ENCODE data around the gene EMCN. TPM values are rescaled to one million over a fixed set of nuclear protein-coding genes. Genes with fewer than 3 reads are reported as not detected.
A peak's percentile ranks its signal among the peaks of the same experiment; 100 is the strongest.
"Not testable (repeated sequence)": the region's sequence is repeated elsewhere in the genome, so short reads cannot be mapped to it uniquely, and the experiment has no call there.

The EMCN gene
- total RNA-seq, 1 donor = not detected

DNA sequence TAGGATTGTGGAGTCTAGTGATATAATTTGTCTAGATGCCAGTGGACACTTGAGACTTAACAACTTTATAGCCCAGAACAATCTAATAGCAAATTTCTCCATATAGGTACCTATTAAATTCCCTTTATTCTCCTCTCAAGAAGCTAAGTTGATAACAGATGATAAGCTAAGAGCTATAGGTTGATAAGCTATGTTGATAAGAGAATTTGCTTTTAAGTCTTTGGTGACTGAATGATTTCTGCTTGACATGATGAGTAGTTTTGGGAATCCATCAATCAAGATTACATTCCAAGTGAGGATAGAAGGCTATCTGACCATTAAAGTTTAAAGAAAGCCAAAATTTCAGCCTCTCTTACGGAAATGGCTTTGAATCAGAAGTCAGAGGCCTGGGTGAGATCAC, 131.6 kb downstream of the EMCN start:
- TF ChIP-seq, protein P1, sequence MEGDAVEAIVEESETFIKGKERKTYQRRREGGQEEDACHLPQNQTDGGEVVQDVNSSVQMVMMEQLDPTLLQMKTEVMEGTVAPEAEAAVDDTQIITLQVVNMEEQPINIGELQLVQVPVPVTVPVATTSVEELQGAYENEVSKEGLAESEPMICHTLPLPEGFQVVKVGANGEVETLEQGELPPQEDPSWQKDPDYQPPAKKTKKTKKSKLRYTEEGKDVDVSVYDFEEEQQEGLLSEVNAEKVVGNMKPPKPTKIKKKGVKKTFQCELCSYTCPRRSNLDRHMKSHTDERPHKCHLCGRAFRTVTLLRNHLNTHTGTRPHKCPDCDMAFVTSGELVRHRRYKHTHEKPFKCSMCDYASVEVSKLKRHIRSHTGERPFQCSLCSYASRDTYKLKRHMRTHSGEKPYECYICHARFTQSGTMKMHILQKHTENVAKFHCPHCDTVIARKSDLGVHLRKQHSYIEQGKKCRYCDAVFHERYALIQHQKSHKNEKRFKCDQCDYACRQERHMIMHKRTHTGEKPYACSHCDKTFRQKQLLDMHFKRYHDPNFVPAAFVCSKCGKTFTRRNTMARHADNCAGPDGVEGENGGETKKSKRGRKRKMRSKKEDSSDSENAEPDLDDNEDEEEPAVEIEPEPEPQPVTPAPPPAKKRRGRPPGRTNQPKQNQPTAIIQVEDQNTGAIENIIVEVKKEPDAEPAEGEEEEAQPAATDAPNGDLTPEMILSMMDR (IDR thresholded peaks at IDR 0.05; ENCODE audit: extremely low read depth, low read depth, low read length) = no peak
- Histone ChIP-seq H3K36me3 (ENCODE audit: insufficient read depth, low read length) (no peaks in the 10 kb centered on the region), H3K27ac (ENCODE audit: low read depth, low read length) (no peak overlapping the region), H3K9me3 (ENCODE audit: low read depth, low read length) (no peaks in the 10 kb centered on the region), H2AFZ (ENCODE audit: low read length) (no peak overlapping the region), H3K4me2 (ENCODE audit: insufficient read depth, low read length) (no peak overlapping the region), H3K4me3 (ENCODE audit: insufficient read depth, low read length) (no peak overlapping the region), H4K20me1 (ENCODE audit: insufficient read depth, low read length) (no peaks in the 10 kb centered on the region), H3K79me2 (ENCODE audit: insufficient read depth, low read length) (no peaks in the 10 kb centered on the region), H3K27me3 (ENCODE audit: insufficient read depth, low read length) (no peaks in the 10 kb centered on the region), H3K4me1 (ENCODE audit: insufficient read depth, low read length) (no peaks in the 10 kb centered on the region)
- DNase-seq (ENCODE audit: insufficient read length, low spot score, missing footprints) = no peak

DNA sequence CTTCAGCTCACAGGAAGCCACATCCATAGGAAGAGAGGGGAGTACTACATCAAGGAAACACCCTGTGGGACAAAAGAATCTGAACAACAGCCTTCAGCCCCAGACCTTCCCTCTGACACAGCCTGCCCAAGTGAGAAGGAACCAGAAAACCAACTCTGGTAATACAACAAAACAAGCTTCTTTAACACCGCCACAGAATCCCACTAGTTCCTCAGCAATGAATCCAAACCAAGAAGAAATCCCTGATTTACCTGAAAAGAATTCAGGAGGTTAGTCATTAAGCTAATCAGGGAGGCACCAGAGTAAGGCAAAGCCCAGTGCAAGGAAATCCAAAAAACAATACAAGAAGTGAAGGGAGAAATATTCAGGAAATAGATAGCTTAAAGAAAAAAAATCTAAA, 137.4 kb downstream of the EMCN start:
- DNase-seq (ENCODE audit: insufficient read length, low spot score, missing footprints); H3K9me3 ChIP-seq (ENCODE audit: low read depth, low read length); H3K4me1 ChIP-seq (ENCODE audit: insufficient read depth, low read length); H3K4me3 ChIP-seq (ENCODE audit: insufficient read depth, low read length); H4K20me1 ChIP-seq (ENCODE audit: insufficient read depth, low read length); H3K27ac ChIP-seq (ENCODE audit: low read depth, low read length); H2AFZ ChIP-seq (ENCODE audit: low read length); H3K36me3 ChIP-seq (ENCODE audit: insufficient read depth, low read length); H3K4me2 ChIP-seq (ENCODE audit: insufficient read depth, low read length); H3K27me3 ChIP-seq (ENCODE audit: insufficient read depth, low read length); H3K79me2 ChIP-seq (ENCODE audit: insufficient read depth, low read length): not testable (repeated sequence)

DNA sequence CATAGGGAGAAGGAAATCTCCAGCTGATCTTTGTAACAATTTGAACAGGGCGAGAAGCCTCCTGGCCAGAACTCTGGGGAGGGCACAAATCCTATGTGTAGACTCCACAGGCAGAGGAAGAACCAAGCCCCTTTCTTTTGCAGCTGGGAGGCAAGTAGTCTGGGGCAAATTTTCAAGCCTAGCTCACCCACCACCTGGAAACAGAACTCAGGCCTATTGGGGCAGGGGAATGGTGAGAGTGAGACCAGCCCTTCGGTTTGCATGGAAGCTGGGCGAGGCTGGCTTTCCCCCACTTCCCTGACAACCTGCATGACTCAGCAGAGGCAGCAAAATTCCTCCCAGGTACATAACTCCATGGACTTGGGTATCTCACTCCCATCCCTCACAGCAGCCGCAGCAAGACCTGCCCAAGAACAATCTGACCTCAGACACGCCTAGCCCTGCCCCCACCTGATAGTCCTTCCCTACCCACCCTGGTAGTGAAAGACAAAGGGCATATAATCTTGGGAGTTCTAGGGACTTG, 138.2 kb downstream of the EMCN start:
- no peak overlapping the region for H3K4me2 ChIP-seq (ENCODE audit: insufficient read depth, low read length)
- no peaks in the 10 kb centered on the region for H3K27me3 ChIP-seq (ENCODE audit: insufficient read depth, low read length)
- no peaks in the 10 kb centered on the region for H3K9me3 ChIP-seq (ENCODE audit: low read depth, low read length)
- no peaks in the 10 kb centered on the region for H3K79me2 ChIP-seq (ENCODE audit: insufficient read depth, low read length)
- H3K36me3 ChIP-seq (ENCODE audit: insufficient read depth, low read length) = no peaks in the 10 kb centered on the region
- DNase-seq (ENCODE audit: insufficient read length, low spot score, missing footprints) = no peak
- H3K27ac ChIP-seq (ENCODE audit: low read depth, low read length) = no peak overlapping the region
- H4K20me1 ChIP-seq (ENCODE audit: insufficient read depth, low read length) = no peaks in the 10 kb centered on the region
- no peak overlapping the region for H3K4me3 ChIP-seq (ENCODE audit: insufficient read depth, low read length)
- H3K4me1 ChIP-seq (ENCODE audit: insufficient read depth, low read length) = no peaks in the 10 kb centered on the region
- no peak overlapping the region for H2AFZ ChIP-seq (ENCODE audit: low read length)
- TF ChIP-seq, protein P1 (IDR thresholded peaks at IDR 0.05; ENCODE audit: extremely low read depth, low read depth, low read length) = no peak

DNA sequence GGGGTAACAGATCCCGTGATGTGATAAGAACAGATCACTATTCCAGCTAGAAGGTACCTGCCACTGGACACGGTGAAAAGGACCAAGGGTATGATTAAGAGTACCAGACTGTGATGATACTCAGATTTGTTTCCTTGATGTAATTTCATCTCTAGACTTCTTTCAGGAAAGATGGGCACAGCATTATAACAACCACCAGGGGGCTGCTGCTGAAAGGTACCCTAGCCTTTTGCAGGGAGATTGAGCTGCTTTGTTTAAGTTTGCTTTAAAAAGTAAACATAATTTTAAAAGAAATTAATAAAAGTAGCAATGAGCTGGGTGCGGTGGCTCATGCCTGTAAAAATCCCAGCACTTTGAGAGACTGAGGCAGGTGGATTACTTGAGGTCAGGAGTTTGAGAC, 145.4 kb downstream of the EMCN start:
- H3K9me3 ChIP-seq (ENCODE audit: low read depth, low read length) = no peaks in the 10 kb centered on the region
- H3K4me3 ChIP-seq (ENCODE audit: insufficient read depth, low read length) = no peak overlapping the region
- no peak for DNase-seq (ENCODE audit: insufficient read length, low spot score, missing footprints)
- no peaks in the 10 kb centered on the region for H4K20me1 ChIP-seq (ENCODE audit: insufficient read depth, low read length)
- no peak overlapping the region for H2AFZ ChIP-seq (ENCODE audit: low read length)
- TF ChIP-seq, protein P1 (IDR thresholded peaks at IDR 0.05; ENCODE audit: extremely low read depth, low read depth, low read length) = peak; percentile 44
- H3K4me1 ChIP-seq (ENCODE audit: insufficient read depth, low read length) = no peaks in the 10 kb centered on the region
- no peaks in the 10 kb centered on the region for H3K27me3 ChIP-seq (ENCODE audit: insufficient read depth, low read length)
- H3K79me2 ChIP-seq (ENCODE audit: insufficient read depth, low read length) = no peaks in the 10 kb centered on the region
- no peak overlapping the region for H3K27ac ChIP-seq (ENCODE audit: low read depth, low read length)
- no peaks in the 10 kb centered on the region for H3K36me3 ChIP-seq (ENCODE audit: insufficient read depth, low read length)
- no peak overlapping the region for H3K4me2 ChIP-seq (ENCODE audit: insufficient read depth, low read length)
